ENCODE results near the gene NIP7. TPM values are rescaled to one million over a fixed set of nuclear protein-coding genes. Genes with fewer than 3 reads are reported as not detected.
A peak's percentile ranks its signal among the peaks of the same experiment; 100 is the strongest.

NIP7 gene
- total RNA-seq, 1 donor from 2014 or later = 45.5 TPM

DNA sequence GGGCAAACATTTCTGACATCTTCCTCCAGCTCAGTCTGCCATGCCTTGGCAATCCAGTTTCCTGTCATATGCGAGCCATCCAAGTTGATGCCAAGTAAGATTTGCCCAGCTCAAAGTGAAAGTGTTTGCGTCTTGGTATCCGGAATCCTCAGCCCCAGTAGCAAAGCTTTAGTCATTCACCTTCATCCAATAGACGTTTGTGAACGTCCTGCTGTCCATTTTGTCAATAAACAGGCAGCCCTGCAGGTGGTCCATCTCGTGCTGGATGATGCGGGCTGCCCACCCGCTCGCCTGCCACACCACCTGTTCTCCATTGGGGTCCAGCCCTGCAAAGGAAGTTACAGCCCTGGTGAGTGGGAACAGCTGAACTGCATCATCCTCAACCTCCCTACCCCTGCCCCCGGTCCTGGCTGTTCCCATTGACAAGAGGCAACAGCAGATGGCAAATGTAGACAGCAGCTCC, 10.7 kb upstream of the NIP7 start:
- TF ChIP-seq, protein P1, sequence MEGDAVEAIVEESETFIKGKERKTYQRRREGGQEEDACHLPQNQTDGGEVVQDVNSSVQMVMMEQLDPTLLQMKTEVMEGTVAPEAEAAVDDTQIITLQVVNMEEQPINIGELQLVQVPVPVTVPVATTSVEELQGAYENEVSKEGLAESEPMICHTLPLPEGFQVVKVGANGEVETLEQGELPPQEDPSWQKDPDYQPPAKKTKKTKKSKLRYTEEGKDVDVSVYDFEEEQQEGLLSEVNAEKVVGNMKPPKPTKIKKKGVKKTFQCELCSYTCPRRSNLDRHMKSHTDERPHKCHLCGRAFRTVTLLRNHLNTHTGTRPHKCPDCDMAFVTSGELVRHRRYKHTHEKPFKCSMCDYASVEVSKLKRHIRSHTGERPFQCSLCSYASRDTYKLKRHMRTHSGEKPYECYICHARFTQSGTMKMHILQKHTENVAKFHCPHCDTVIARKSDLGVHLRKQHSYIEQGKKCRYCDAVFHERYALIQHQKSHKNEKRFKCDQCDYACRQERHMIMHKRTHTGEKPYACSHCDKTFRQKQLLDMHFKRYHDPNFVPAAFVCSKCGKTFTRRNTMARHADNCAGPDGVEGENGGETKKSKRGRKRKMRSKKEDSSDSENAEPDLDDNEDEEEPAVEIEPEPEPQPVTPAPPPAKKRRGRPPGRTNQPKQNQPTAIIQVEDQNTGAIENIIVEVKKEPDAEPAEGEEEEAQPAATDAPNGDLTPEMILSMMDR (IDR thresholded peaks at IDR 0.05; ENCODE audit: insufficient read depth, low read length, severe bottlenecking) = no peak
- Histone ChIP-seq H3K27me3 (ENCODE audit: control insufficient read depth, insufficient read depth, low read length) (no peaks in the 10 kb centered on the region), H3K36me3 (ENCODE audit: control insufficient read depth, insufficient read depth, low read length) (peaks cover 18% of the 10 kb centered on the region), H3K4me3 (ENCODE audit: low read depth, low read length) (peak overlapping the region; percentile 74)
- FAIRE-seq (no peak), DNase-seq (ENCODE audit: low read depth) (peak; percentile 7)

DNA sequence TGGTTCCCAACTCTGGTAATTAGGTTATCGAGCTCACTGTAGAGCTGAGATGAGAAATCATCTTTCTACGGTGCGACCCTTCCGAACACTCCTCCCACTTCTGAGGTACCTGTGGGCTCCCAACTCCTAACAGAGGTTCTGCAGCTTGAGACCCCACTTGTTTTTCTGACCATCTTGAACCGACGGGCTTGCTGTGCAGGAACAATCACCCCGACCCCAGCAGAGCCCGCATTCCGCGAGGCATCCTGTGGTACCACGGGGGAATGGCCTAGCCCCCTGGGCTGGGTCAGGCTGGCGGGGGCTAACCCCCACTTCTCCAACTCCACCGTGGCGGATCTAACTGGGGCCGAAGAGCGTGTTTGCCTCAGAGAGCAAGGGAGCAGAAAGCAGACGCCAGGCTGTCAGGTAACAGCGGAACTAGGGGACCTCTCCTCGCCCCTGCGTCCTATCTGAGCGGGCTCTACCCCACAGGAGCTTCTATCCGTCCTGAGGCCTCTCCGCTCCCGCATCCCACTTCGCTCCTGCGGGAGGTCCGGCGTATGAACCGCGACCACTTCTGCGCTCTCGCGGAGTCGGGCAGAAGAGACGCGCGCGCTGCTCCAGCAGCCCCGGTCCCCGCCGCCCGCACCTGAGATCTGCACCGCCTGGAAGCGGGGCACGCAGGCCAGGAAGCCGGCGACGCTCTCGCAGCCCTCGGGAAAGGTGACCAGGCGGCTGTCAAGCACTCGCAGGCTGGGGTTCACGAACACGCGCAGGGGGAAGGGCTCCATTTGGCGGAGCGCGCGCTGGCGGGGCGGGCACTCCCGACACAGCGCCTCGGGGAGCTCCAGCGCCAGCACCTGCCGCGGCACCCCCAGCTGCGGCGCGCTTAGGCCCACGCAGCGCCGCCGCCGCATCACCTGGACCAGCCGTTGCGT, 9.9 kb upstream of the NIP7 start:
- no peaks in the 10 kb centered on the region for H3K27me3 ChIP-seq (ENCODE audit: control insufficient read depth, insufficient read depth, low read length)
- TF ChIP-seq, protein P1 (IDR thresholded peaks at IDR 0.05; ENCODE audit: insufficient read depth, low read length, severe bottlenecking) = no peak
- no peak for DNase-seq (ENCODE audit: low read depth)
- peak overlapping the region; percentile 74 for H3K4me3 ChIP-seq (ENCODE audit: low read depth, low read length)
- no peak for FAIRE-seq
- peaks cover 14% of the 10 kb centered on the region for H3K36me3 ChIP-seq (ENCODE audit: control insufficient read depth, insufficient read depth, low read length)

DNA sequence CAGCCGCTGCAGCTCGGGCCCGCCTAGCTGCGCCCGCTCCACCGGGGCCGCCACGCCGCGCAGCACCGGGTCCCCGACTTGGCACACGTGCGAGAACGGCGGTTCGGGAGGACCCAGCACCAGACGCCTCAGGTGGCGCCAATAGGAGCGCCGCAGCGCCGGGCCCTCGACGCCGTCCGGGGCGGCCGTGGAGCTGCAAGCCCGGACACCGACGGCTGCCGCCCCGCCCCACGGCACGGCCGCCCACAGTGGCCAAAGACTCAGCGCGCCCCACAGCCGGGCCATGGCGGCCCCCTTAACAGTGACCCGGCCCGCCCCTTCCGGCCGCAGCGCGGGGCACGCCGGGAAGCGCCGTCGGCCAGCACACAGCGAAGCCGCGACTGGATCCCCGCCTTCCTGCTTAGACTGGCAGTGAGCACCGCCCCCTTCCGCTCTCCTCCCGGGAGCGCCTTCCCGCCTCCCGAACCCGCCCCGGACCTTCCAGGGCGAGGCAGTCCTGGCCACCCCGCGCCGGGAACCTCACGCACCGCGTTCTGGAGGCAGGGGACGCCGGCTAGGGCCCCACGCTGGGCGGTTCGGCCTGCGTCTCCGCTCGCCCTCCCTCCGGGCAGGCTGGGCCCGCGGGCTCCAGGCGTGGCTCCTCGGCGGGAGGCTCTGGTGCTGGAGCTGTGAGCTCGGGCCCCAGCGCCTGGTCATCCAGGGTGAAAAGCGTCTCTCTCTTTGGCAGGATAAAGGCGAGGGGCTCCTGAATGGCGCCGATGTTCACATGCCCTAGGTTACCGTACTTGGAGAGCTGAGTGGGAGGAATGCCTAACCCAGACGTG, 9.1 kb upstream of the NIP7 start, which contains the start of gene PDF:
TSS of gene PDF (minus strand) at position 303 of the 824 bp plus-strand sequence. CDS start at position 285, 18 bp downstream.
- FAIRE-seq = no peak

DNA sequence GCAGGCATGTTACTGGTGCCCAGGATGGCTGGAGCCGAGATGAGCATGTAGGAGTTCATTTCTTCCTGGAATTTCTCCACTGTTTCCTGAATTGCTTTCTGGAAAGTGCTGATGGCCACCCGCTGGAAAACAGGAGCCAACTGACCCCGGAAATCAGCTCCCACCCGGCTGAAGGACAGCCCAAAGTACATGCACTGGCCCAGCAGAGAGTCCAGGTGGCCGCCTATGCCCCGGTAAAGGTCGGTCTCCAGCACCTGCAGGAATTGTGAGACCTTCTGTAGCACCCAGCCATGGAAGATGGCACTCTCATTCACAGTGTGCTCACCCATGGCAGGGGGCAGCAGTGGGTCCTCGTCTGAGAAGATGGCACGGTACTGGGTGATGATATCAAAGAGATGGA, 4.9 kb upstream of the NIP7 start:
- peaks cover 19% of the 10 kb centered on the region for H3K36me3 ChIP-seq (ENCODE audit: control insufficient read depth, insufficient read depth, low read length)
- H3K4me3 ChIP-seq (ENCODE audit: low read depth, low read length) = no peak overlapping the region
- TF ChIP-seq, protein P1 (IDR thresholded peaks at IDR 0.05; ENCODE audit: insufficient read depth, low read length, severe bottlenecking) = no peak
- H3K27me3 ChIP-seq (ENCODE audit: control insufficient read depth, insufficient read depth, low read length) = no peaks in the 10 kb centered on the region
- FAIRE-seq (no peak), DNase-seq (ENCODE audit: low read depth) (no peak)

More for the DNA sequence above, 9.1 kb upstream of the NIP7 start, which contains the start of gene PDF:
- TF ChIP-seq, protein P1 (IDR thresholded peaks at IDR 0.05; ENCODE audit: insufficient read depth, low read length, severe bottlenecking) = no peak
- no peaks in the 10 kb centered on the region for H3K27me3 ChIP-seq (ENCODE audit: control insufficient read depth, insufficient read depth, low read length)
- H3K36me3 ChIP-seq (ENCODE audit: control insufficient read depth, insufficient read depth, low read length) = peaks cover 19% of the 10 kb centered on the region
- peak within 1 kb of the TSS; percentile 74 for H3K4me3 ChIP-seq (ENCODE audit: low read depth, low read length)
- DNase-seq (ENCODE audit: low read depth) = peak; percentile 82

DNA sequence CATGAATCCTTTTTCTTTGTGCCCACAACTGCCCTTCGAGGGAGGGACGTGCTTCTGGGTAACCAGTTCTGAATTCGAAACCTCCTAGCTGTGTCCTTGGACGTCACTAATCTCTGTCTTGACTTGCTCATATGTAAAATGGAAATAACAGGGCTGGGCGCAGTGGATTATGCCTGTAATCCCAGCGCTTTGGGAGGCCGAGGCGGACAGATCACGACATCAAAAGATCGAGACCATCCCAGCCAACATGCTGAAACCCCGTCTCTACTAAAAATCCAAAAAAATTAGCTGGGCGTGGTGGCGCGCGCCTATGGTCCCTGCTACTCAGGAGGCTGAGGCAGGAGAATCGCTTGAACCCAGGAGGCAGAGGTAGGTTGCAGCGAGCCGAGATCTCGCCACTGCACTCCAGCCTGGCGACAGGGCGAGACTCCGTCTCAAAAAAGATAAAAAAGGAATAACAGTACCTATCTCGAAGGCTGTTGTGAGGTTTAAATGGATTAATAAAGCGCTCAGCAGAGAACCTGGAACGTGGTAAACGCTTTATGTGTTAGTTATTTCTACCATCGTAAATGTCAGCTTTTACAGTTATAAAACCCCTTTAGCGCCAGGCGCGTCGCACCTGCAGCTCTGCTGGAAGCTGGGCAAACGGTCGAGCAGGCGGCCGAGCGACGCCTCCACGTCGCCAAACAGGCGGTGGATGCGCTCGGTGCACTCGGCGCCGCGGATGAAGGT, 849 bp upstream of the NIP7 start:
- Histone ChIP-seq H3K4me3 (ENCODE audit: low read depth, low read length) (peak overlapping the region; percentile 90), H3K36me3 (ENCODE audit: control insufficient read depth, insufficient read depth, low read length) (peaks cover 20% of the 10 kb centered on the region), H3K27me3 (ENCODE audit: control insufficient read depth, insufficient read depth, low read length) (no peaks in the 10 kb centered on the region)
- DNase-seq (ENCODE audit: low read depth) (no peak), FAIRE-seq (no peak)
- TF ChIP-seq, protein P1 (IDR thresholded peaks at IDR 0.05; ENCODE audit: insufficient read depth, low read length, severe bottlenecking) = no peak

Data from bronchial epithelial cell (primary cell).